WERI-Rb-1 (cell line): ENCODE measurements around the gene AP3B1.

ENCODE experiments used
- DNase-seq: peaks from one replicate; pipeline ENCODE4 v3.0.0-alpha.2; 2020
- H3K27ac ChIP-seq: fragments of 250-450 bp; sonication (Bioruptor Pico); 2 replicates; pipeline ENCODE4 v1.5.1; 2020; ENCODE audit warnings: mild to moderate bottlenecking, moderate library complexity
- H3K27me3 ChIP-seq: fragments of 250-450 bp; sonication (Bioruptor Pico); 2 replicates; pipeline ENCODE4 v1.5.1; 2021; ENCODE audit warnings: mild to moderate bottlenecking, low read depth, moderate library complexity; ENCODE audit not compliant: insufficient read depth, severe bottlenecking
- H3K36me3 ChIP-seq: fragments of 250-450 bp; sonication (Bioruptor Pico); 2 replicates; pipeline ENCODE4 v1.5.1; 2020; ENCODE audit warnings: mild to moderate bottlenecking, moderate library complexity
- H3K4me3 ChIP-seq: 2 replicates; pipeline ENCODE4 v1.5.1; 2011; ENCODE audit warnings: low read depth, mild to moderate bottlenecking, control low read depth, low read length
- H3K9me3 ChIP-seq: fragments of 250-450 bp; sonication (Bioruptor Pico); 2 replicates; pipeline ENCODE4 v1.5.1; 2021; ENCODE audit warnings: mild to moderate bottlenecking, moderate library complexity; ENCODE audit not compliant: severe bottlenecking
- TF ChIP-seq, protein P1 (sequence below): IDR thresholded peaks from 2 replicates; pipeline ENCODE4 v1.5.1; 2011; ENCODE audit warnings: low read depth, mild to moderate bottlenecking, control low read depth, inconsistent platforms, low read length

The AP3B1 gene

DNA sequence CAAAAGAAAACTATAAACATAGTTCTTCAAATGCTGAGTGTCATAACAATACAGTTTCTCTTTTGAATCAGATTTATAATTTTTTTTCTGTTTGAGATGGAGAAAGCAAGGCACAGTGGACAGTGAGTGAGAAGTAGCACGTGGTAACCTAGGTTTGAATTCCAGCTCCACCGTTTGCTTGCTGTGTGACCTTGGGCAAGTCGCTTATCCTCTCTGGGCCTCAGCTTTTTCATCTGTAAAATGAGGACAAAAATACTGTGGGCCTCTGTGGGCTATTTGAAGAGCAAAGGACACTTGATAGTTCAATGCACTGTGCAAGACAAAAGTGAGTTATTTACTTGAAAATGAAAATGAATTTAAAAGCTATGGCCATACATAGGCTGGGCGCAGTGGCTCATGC, 330.7 kb downstream of the AP3B1 start:
- Histone ChIP-seq H3K27me3 (no peaks in the 10 kb centered on the region), H3K27ac (no peak overlapping the region), H3K36me3 (no peaks in the 10 kb centered on the region), H3K9me3 (no peaks in the 10 kb centered on the region), H3K4me3 (no peak overlapping the region)
- DNase-seq, result no peak
- TF ChIP-seq, protein P1, sequence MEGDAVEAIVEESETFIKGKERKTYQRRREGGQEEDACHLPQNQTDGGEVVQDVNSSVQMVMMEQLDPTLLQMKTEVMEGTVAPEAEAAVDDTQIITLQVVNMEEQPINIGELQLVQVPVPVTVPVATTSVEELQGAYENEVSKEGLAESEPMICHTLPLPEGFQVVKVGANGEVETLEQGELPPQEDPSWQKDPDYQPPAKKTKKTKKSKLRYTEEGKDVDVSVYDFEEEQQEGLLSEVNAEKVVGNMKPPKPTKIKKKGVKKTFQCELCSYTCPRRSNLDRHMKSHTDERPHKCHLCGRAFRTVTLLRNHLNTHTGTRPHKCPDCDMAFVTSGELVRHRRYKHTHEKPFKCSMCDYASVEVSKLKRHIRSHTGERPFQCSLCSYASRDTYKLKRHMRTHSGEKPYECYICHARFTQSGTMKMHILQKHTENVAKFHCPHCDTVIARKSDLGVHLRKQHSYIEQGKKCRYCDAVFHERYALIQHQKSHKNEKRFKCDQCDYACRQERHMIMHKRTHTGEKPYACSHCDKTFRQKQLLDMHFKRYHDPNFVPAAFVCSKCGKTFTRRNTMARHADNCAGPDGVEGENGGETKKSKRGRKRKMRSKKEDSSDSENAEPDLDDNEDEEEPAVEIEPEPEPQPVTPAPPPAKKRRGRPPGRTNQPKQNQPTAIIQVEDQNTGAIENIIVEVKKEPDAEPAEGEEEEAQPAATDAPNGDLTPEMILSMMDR, result no peak

DNA sequence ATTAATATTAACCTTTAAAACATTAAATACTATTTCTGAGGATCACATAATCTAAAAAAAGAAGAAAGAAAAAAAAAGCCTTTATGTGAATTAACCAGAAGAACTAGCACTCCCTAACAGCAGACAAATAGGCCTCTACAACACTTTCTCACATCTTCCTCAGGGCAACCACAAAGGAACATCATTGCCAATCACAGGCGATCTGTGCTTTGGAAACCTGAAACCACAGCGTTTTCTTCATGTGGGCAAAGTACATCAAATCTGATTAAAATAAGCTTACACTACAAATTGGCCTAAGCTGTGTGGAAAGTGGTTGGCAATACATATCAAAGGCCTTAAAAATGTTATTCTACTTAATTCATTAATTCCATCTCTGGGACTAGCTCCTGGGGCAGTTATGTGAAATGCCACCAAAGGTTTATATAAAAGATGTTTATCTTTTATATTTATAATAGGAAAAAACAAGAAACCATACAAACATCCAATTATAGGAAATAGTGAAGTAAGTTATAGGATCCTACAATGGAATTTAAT, 333.6 kb downstream of the AP3B1 start:
- Histone ChIP-seq H3K36me3 (no peaks in the 10 kb centered on the region), H3K27me3 (no peaks in the 10 kb centered on the region), H3K27ac (no peak overlapping the region), H3K4me3 (no peak overlapping the region), H3K9me3 (no peaks in the 10 kb centered on the region)
- TF ChIP-seq, protein P1, result no peak
- DNase-seq, result peak; percentile 33

- TF ChIP-seq, protein P1, result no peak
- Histone ChIP-seq H3K36me3 (no peaks in the 10 kb centered on the region), H3K27ac (no peak overlapping the region), H3K9me3 (no peaks in the 10 kb centered on the region), H3K27me3 (no peaks in the 10 kb centered on the region), H3K4me3 (no peak overlapping the region)
- no peak for DNase-seq
These were observed 334.2 kb downstream of the AP3B1 start for GRCh38 chr5:77960305-77960704.

DNA sequence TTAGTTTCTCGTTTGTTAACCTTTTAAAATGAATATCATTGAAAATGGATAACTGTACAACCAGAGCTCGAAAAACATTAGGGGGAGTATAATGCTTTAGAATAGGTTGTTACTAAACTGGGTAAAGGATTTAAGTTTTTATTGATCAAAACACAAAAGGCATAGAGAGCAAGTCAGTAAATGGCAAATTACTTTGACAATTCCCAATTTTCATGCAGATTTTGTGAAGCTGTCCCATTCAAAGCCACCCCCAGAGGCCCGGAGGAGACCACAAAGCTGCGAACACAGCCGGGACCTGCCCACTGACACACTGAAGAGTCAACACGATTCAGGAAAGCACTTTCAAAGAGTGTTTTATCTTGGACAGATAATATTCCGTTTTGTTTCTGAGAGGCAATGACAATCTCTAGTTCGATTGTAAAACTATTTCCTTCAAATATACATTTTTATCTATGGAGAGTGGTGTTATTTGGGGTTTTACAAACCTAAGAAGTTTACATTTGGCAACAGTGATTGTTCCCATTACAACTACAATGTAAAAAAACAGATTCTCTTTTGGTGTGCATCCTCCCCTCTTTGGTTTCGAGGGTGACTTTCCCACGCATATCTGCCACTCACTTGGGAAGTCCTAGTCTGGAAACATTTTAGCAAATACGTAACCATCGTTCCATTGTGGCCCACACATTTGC, 335.7 kb downstream of the AP3B1 start:
- TF ChIP-seq, protein P1, result no peak
- Histone ChIP-seq H3K36me3 (no peaks in the 10 kb centered on the region), H3K9me3 (peaks cover 3% of the 10 kb centered on the region), H3K27me3 (no peaks in the 10 kb centered on the region), H3K27ac (no peak overlapping the region), H3K4me3 (no peak overlapping the region)
- no peak for DNase-seq

DNA sequence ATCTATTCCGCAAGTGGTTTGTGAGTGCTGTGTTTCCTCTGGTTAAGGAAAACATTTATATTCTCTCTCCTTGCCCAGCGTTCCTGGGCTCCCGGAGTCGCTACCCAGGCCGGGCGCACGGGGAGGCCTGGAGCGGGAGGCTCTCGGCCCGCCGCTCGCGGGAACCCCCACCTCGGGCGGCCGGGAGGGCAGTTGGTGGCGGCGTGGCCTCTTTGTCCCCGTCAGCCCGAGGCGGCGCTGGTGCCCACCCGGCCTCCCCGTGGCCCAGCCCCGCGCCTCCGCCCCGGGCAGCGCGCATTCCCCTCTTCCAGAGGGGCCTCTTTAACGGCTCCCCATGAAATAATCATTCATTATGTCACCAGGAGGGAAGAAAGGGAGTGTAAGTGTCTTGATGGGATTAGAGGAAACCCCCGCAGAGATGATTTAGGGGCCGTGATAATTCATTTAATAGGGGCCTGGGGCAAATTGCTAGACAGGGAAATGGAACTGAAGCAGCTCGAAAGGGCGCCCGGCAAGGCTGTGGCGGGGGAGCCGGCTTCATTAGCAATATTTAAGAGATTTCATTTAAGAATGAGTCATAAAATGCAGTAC, 336.5 kb downstream of the AP3B1 start:
- Histone ChIP-seq H3K27me3 (no peaks in the 10 kb centered on the region), H3K4me3 (no peak overlapping the region), H3K9me3 (peaks cover 3% of the 10 kb centered on the region), H3K36me3 (no peaks in the 10 kb centered on the region), H3K27ac (no peak overlapping the region)
- DNase-seq, result no peak
- TF ChIP-seq, protein P1, result no peak
